Raji (cell line): ENCODE measurements around the gene FAM174C.

Experiments
- POLR2A ChIP-seq: IDR thresholded peaks from 2 replicates; pipeline ENCODE4 v1.6.1; 2011; ENCODE audit warnings: low read depth, low read length, control low read depth; ENCODE audit not compliant: insufficient read depth

Gene FAM174C

GRCh38 chr19:1300744-1301490 lies 25.6 kb downstream of the FAM174C start:
- TF ChIP-seq POLR2A = no peak

GRCh38 chr19:1302533-1303239 lies 27.4 kb downstream of the FAM174C start:
- no peak for TF ChIP-seq POLR2A

GRCh38 chr19:1304197-1304924 lies 29.0 kb downstream of the FAM174C start:
- TF ChIP-seq POLR2A = no peak

DNA sequence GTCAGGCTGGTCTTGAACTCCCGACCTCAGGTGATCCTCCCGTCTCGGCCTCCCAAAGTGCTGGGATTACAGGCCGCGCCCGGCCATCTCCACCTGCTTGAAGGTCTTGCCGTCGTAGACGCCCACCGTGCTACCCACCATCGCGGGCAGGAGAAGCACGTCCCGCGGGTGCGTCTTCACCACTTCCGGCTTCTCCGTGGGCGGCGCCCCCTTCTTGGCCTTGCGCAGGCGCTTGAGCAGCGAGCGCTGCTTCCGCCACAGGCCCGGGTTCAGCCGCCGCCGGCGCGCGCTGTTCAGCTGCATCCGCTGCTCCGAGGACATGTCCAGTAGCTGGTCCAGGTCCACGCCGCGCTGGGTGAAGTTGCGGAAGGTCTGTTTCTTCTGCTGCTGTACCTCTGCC lies 32.0 kb downstream of the FAM174C start:
- TF ChIP-seq POLR2A = no peak

- no peak for TF ChIP-seq POLR2A
Observed at GRCh38 chr19:1307755-1308303, 32.5 kb downstream of the FAM174C start.

- no peak for TF ChIP-seq POLR2A
Observed at GRCh38 chr19:1308718-1309117, 33.4 kb downstream of the FAM174C start.

DNA sequence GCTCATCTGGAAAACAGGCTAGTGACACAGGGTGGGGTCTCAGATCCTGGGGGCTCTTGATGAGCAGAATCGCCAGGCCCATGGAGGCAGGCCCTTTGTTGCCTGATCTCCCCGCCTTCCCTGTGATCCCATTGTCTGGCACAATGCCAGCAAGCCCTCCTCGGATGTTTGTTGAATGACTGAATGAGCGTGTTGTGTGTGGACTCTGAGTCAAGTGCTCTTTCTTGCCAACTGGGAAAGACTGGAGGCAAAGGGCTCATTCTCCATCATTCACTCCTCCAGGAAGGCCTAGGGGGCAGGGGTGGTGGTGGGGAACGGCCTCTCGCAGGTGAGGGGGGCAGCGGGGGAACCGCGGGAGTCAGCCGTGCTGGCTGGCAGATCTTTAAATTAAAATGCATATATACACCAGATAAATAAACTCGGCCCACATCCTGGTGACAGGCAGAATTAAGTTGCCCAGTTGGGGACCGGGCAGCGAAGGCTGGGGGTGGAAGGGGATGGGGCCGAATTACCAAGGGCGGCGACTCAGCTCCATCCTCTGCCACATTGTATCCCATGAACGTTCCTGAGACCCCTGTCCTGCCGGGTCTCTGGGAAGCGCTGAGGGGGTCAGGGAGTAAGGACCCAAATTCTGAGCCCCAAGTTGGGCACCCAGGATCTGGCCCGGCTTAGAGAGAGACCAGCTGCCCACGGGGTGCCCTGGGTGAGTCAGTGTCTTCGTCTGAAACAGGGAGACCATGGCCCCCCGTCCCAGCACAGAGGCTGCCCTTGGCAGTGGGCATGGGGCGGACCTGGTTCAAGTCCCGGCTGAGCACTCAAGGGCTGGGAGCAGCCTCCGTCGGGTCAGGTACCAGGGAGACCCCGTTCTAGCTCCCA lies 34.9 kb downstream of the FAM174C start:
- no peak for TF ChIP-seq POLR2A

DNA sequence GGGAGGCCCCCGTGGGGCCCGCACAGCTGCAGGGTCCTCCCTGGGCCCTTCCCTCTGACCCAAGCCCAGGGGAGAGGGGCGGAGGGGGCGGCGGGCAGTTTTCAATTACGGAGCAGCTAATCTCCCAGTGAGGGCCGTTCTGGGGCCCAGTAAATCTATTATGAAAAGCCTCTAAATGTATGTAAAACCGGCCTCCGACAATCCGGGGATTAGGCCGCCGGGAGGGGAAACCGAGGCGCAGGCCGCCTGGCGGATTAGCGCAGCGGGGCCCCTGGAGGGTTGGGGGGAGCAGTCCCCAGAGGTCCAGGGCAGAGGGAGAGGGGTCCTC lies 35.5 kb downstream of the FAM174C start:
- TF ChIP-seq POLR2A = no peak

DNA sequence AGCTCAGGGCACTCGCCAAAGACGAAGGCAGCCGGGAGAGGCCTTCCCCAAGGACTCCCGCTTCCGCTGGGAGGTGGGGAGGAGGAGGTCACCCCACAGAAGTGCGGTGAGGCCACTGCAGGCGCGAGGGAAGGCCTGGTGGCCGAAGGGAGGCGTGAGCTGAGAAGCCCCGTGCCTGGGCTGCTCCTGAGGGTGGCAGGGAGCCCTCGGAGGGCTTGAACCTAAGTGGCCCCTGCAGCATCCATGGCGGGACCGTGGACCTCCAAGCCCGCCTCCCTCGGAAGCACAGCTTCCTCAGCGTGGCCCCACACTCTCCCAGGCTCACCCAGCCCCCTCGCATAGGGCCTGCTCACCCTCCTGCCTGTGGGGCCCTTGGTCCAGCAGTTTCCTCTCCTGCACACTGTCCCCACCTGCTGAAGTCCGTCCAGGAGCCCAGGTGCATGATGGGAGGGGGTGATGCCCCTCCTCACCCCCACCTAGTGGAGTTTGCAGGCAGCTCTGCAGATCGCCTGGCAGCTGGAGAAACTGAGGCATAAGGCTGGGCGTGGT lies 36.3 kb downstream of the FAM174C start:
- no peak for TF ChIP-seq POLR2A

GRCh38 chr19:1312767-1313694 lies 37.7 kb downstream of the FAM174C start:
- TF ChIP-seq POLR2A = no peak

DNA sequence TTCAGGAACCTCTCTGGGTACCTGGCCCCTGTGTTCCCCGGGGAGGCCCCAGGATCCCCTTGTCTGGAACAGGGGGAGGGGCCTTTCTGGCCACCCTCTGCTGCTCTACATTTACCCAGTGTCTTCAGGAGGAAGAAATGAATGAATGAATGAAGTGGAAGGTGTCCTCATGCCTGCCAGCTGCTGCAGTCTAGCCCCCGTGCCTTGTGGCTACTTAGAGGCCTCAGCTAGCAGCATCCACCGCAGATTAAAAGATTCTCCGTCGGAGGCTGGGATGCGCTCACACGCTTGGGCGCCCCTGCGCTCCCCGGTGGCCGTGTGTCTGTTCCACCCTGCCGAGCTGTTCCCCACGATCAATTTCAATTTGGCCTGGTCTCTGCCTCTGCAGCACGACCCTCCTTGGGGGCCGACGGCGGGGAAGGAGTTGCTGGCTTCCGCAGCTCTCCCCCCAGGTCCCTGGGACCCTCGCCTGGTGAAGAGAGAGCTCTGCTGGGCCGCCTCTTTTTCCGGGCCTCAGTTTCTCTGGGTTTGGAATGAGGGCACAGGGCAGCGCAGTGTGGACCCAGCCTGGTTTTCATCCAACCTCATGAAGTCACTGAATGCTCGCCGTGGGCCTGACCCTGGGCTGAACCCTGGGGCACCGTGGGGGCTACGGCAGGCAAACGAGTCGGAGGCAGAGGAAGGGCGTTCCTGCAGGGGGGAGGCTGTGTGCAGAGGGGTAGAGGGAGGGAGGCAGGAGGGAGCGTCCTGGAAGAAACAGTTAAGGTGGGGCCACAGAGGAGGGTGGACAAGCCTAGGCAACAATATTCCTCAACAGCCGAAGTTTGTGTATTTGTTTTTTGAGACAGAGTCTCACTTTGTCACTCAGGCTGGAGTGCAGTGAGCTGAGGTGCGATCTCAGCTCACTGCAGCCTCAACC lies 38.6 kb downstream of the FAM174C start:
- TF ChIP-seq POLR2A = no peak

- TF ChIP-seq POLR2A = no peak
Observed at GRCh38 chr19:1315470-1316166, 40.3 kb downstream of the FAM174C start.
